GM21576 (cell line): ENCODE data around the gene MAGEA9B.
"Not testable (repeated sequence)": the region's sequence is repeated elsewhere in the genome, so short reads cannot be mapped to it uniquely, and the experiment has no call there.

ENCODE experiments used
- ATAC-seq: cut with Tn5 transposase; IDR thresholded peaks from one replicate; pipeline ENCODE4 v1.9.1; 2021; ENCODE audit warnings: mild to moderate bottlenecking, moderate library complexity; ENCODE audit not compliant: unreplicated experiment

Gene MAGEA9B

DNA sequence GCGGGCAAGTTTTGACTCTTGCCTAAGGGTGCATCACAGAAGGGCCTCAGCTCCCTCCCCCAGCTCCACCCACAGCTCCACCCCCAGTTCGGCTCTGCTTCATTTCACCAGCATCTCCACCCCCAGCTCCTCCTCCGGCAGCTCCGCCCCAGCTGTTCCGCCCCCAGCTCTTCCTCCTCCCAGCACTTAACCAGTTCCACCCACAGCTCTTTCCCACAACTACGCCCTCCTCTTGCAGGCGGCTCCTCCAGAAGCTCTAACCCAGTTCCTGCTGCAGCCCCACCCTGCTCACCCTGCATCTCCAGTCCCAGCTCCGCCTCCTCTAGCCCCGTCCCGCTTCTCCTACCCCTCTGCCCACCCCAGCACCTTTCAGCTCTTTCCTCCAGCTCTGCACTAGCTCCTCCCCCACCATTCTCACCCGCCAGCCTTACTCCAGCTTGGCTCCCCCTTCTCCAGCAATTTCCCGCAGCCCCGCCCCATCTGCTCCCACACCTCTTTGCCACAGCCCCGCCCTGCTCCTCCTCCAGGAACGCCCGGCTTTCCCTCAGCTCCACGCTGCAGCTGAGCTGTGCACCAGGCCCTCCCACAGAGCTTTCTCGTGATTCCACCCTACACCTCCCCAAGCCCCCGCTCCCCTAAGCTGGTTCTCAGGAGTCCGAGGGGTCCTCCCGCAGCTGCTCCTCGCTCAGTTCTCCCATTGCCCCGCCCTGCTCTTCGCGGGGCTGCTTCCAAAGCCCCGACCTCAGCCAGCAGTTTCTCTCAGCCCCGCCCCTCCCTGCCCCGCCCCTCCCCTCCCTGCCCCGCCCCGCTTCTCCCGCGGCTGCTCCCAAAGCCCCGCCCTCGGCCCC, 47.8 kb downstream of the MAGEA9B start:
- ATAC-seq: peak; percentile 44

- ATAC-seq: not testable (repeated sequence)
These were observed 49.8 kb downstream of the MAGEA9B start for GRCh38 chrX:149537474-149537873.

- ATAC-seq: not testable (repeated sequence)
These were observed 52.2 kb downstream of the MAGEA9B start for GRCh38 chrX:149534926-149535602.

DNA sequence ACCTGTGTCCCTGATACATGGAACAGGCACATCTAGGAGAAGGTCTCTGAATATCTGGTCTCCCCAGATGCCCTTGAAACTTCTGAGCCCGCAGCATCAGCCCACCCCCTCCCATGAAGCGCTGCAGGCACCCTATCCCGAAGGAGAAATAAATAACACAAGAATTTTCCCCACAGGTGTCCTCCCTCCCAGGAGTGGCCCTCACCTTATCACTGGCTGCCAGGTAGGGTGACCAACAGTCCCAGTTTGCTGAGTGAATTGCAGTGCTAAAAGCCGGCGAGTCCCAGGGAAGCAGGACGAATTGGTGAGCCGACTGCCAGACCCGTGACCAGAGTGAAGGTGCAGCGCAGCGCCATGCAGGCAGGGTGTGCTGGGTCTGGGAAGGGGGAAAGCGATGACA, 53.3 kb downstream of the MAGEA9B start:
- not testable (repeated sequence) for ATAC-seq

- not testable (repeated sequence) for ATAC-seq
These were observed 54.4 kb downstream of the MAGEA9B start for GRCh38 chrX:149532868-149533267.
